Hindlimb muscle (tissue), 1 donor: ENCODE measurements around the gene ARID1B. TPM values are rescaled to one million over a fixed set of nuclear protein-coding genes. Genes with fewer than 3 reads are reported as not detected.

Source experiments
- DNase-seq: peaks from one replicate; pipeline ENCODE4 v3.0.0-alpha.2; 2013
- polyA plus RNA-seq: library from polyadenylated mRNA; unstranded; fragments of 120-200 nt; gene quantifications from one replicate; pipeline ENCODE4 v1.2.1, GENCODE V29; 2013; ENCODE audit not compliant: insufficient read length

Gene ARID1B
- polyA plus RNA-seq, 1 donor, result 76.6 TPM

GRCh38 chr6:157166784-157167183 is 389.6 kb downstream of the ARID1B start:
- no peak for DNase-seq

DNA sequence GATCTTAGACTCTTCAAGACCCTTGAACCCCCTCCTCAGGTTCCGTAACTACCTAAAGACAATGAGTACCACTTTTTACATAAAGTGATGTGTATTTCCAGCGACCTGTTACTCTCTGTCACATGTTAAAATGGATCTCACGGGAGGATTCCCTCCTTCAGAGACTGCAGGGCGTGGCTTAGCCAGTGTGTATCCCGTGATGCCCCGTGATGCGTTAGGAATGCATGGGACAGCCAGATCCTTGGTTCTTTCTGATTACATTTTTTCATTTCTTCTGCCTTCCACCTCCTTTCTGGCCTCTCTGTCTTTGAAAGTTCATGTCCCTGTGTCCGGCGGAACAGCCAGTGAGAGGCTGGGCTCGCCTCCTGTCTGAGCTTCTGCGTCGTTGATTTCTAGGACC is 390.7 kb downstream of the ARID1B start:
- no peak for DNase-seq

GRCh38 chr6:157168471-157168870 is 391.3 kb downstream of the ARID1B start:
- DNase-seq, result no peak

DNA sequence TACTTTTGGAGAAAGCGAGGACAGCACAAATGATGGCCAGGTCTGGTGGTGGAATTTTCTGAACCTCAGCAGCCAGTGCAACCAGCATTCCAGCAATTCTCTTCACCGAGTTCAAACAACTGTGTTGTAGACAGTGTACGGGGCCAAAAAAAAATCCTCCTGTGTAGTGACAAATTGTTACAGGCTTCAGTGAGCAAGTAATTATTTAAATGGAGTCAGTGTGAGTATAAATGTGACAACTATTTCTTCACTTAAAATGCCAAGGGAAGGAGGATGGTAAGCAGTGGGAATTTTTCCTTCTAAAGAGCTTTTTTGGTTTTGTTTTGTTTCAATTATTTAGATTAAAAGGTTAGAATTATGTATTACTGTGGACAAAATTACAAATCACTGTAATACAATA is 392.0 kb downstream of the ARID1B start:
- no peak for DNase-seq

GRCh38 chr6:157169656-157170055 is 392.5 kb downstream of the ARID1B start:
- no peak for DNase-seq

DNA sequence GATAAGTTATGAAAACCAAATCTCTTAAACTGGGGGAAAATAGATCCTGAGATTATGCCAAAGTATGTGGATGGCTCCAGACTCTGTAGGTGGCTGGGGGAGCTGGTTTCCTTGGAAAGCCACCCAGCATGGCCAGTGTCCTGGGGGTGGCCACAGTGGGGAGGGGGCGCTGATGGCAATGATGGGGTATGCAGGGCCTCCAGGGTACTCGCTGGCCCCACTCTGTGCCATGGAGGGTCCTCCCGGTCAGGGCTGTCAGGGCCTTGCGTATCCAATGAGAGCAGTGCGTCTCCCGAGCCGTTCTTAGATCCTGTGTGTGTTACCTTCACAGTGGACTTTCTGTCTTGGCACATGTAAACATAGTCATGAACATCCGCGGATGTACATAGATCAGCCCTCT is 393.4 kb downstream of the ARID1B start:
- DNase-seq, result no peak

DNA sequence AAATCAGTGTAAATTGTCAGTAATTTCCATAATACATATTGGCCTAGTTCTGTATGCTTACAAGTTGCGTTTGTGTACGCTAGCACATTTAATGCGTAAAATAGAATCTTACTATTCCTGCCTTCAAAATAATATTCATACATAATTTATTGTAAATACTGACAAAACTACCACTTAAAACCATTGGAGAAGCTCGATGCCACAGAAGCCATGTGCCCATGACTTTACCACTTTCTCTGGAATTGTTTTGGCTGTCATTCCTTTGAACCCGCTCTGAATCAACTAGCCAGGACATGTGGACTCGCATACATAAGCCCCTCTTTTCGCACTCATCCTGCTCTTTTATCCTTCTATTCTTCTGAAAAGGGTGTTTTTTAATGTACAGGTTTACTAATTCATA is 394.6 kb downstream of the ARID1B start:
- DNase-seq, result no peak

DNA sequence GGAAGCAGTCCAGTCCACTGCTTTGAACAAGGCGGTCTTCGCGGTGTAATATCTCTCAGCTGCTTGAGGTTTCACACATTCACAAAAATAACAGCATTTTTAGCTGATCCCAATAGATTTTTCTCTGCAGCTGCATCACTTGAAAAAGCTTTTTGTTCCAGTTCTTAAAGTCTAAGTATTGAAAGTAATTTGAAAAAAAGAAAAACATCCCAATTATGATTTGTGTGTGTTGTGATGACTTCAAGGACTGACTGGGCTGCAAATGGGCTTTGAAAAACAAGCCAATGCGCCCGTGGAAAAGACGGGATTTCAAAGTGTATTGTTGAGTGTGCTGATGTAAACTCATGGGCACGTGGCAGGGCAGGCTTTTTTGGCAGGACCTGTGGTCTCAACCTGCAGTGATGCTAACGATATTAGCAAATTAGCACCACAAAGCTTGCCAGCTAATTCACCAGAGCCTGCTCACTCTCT is 395.1 kb downstream of the ARID1B start:
- DNase-seq, result no peak

GRCh38 chr6:157172830-157173536 is 395.8 kb downstream of the ARID1B start:
- DNase-seq, result no peak

- DNase-seq, result no peak
Measured at GRCh38 chr6:157173776-157174175, 396.6 kb downstream of the ARID1B start.

DNA sequence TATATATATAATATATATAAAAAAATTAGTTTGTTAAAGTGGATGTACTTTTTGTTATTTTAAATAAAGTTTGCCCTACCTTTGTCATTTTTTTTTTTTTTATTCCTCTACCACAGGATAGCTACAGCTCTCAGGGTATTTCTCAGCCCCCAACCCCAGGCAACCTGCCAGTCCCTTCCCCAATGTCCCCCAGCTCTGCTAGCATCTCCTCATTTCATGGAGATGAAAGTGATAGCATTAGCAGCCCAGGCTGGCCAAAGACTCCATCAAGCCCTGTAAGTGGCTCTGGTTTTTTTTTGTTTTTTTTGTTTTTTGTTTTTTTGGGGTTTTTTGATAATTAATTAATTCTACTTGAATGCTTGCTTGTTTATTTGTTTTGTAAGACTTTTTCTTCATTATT is 397.6 kb downstream of the ARID1B start:
- DNase-seq, result no peak

- no peak for DNase-seq
Measured at GRCh38 chr6:157177731-157178336, 400.7 kb downstream of the ARID1B start.

DNA sequence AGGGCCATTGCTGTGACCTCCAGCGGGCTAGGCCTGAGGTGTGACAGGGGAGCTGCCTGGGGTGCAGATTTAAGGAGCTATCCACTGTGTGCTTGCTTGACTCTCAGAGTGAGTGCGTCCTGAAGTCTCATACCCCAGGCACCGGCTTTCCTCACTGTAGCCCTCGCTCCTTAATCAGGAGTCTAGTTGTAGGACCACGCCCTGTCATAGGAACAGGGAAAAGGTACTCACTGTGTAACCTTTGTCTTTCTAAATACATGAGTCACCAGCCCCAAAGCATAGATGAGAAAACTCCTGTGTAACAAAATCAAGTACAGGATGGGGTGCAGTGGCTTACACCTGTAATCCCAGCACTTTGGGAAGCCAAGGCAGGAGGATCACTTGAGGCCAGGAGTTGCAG is 404.5 kb downstream of the ARID1B start:
- DNase-seq, result no peak

GRCh38 chr6:157182503-157183264 is 405.5 kb downstream of the ARID1B start:
- DNase-seq, result no peak

DNA sequence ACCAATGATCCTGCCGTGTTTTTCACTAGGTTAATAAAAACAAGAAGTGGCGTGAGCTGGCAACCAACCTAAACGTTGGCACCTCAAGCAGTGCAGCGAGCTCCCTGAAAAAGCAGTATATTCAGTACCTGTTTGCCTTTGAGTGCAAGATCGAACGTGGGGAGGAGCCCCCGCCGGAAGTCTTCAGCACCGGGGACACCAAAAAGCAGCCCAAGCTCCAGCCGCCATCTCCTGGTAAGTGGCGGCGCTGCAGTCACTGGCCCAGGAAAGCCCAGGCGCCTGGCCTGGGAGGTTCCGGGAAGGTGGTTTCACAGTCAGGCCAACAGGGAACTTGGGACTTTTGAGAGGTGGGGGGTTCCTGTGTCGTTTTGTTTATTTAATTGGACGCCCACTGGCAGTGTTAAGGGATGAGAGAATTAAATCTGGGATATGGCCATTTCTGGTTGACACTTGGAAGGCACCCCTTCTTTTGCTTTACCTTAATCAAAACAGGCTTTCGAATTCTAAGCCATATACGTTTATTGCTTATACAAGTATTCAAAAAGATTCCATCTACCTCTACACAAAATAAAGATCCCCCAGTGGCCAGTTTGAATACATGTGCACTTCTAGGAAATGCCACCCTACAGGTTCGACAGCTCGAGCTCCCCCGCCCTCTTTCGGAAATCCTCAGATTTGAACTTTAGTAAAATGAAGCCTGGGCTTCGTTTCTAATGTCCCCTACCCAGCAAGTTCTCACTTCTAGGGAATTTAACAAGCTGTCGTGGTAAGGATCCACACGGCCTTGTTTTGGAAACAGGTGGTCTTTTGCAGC is 407.2 kb downstream of the ARID1B start:
- DNase-seq, result peak; percentile 70

GRCh38 chr6:157185171-157185570 is 408.0 kb downstream of the ARID1B start:
- no peak for DNase-seq

GRCh38 chr6:157185986-157186385 is 408.8 kb downstream of the ARID1B start:
- DNase-seq, result no peak

DNA sequence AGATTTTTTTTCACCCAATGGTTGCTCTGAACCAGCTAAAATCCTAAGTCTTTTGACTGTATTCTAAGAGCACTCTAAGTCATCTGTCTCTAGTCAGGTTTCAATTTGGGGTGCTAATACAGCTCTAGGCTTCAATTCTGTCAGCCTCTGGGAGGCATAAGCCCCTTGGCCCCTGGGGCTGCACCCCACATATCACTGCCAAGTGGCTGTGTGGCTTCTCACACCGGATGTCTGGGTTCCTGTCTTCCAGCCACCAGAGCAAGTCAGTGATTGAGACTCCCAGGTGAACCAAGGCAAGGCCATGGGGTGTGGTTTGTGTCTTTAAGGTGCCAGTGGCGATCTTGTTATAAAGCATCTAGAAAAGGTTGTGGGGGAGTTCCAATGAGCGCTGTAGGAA is 409.6 kb downstream of the ARID1B start:
- DNase-seq, result no peak

DNA sequence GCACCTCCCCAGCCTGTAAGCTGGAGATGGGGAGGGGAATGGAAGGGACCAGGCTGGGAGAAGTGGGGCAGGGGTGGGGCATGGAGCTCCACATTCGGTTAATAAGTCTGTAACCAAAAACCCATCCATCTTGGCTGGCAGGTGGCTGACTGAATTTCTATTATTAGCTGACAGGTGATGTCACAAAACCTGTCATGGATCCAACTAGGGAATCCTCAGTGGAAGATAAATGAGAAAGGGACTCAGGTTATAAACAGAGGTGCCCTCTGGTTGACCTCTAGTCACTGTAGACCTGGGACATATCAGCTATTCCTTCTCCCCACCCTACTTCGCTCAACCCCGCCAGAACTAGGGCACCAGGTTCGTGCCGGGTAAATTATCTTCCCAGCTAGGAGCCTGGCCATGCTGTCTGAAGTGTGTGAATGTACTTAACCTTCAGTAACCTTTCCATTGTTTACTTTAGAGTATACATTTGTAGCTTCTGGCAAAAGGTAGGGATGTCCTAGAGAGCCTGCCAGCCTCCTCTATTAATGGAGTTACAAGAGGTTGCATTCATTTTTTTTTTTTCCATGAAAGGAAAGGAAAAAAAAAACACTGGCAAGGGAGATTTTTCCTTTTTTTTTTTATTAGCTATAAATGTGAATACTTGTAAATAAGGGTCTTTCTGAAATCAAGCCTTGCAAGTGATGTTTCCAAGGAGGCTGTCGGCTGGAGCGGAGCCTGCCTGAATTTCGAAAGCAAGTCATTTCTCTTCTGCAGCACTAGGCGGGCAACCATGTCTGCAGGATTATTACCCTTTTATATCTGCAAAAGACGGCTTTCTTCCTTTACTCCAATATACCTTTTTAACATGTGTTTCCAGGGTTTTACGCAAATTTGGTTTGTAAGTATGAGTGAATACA is 410.3 kb downstream of the ARID1B start:
- peak; percentile 55 for DNase-seq

GRCh38 chr6:157188213-157188612 is 411.0 kb downstream of the ARID1B start:
- DNase-seq, result no peak

GRCh38 chr6:157193443-157193996 is 416.3 kb downstream of the ARID1B start:
- no peak for DNase-seq
